HepG2 (cell line): ENCODE results near the gene GNG7. TPM values are rescaled to one million over a fixed set of nuclear protein-coding genes. Genes with fewer than 3 reads are reported as not detected.

Experiments used
- ATAC-seq: fragments of 200-7000 bp; cut with Tn5 transposase; 3 replicates; pipeline ENCODE4 v1.9.1; 2020; ENCODE audit warnings: mild to moderate bottlenecking, moderate library complexity
- BruUV-seq: library from RNA; stranded (reverse); fragments of 400-500 nt; replicated peaks from 2 replicates; lab custom pipeline; 2021; lab: Mats Ljungman, UMichigan
- CTCF ChIA-PET: fragments of 300-600 bp; formaldehyde crosslinking; extraction: SDS; loops from one replicate; lab custom pipeline; 2021; ENCODE audit warnings: low total read pairs, inconsistent platforms, low intra/inter-chr PET ratio; lab: Yijun Ruan, JAX
- POLR2A ChIA-PET: fragments of 350-600 bp; sonication (Branson Sonifier 250); formaldehyde crosslinking; loops from one replicate; lab custom pipeline; 2020; ENCODE audit warnings: antibody characterized with exemption, inconsistent platforms; lab: Yijun Ruan, JAX
- DNase-seq: peaks from one replicate; pipeline ENCODE4 v3.0.0-alpha.2; 2015; ENCODE audit warnings: low spot score
- FAIRE-seq: peaks from 3 replicates; lab custom pipeline; 2011; peaks lifted over from hg19 to GRCh38; lab: Jason Lieb, UNC
- H2AFZ ChIP-seq: one replicate; pipeline ENCODE4 v1.6.1; 2011; ENCODE audit warnings: low read length, inconsistent platforms
- H3K27ac ChIP-seq: fragments of 300-600 bp; 3 replicates; pipeline ENCODE4 v1.8.0; 2011; ENCODE audit warnings: mixed run types, mild to moderate bottlenecking, mixed read lengths, low read length, inconsistent platforms; ENCODE audit not compliant: insufficient read depth; ENCODE audit errors: extremely low read length
- H3K27me3 ChIP-seq, 2 experiments: fragments of 200-600 bp in 1 of 2; 2 replicates in 1 of 2; 3 replicates in 1 of 2; pipeline versions ENCODE4 v1.6.0 to v1.8.0; 2011; ENCODE audit warnings: low read length in 2 of 2, mild to moderate bottlenecking in 2 of 2, moderate library complexity in 2 of 2, inconsistent platforms in 1 of 2; ENCODE audit not compliant: insufficient read depth in 2 of 2, control insufficient read depth in 1 of 2
- H3K36me3 ChIP-seq, 2 experiments: fragments of 200-600 bp in 1 of 2; replicated peaks in 1 of 2; 2 replicates in 1 of 2; 3 replicates in 1 of 2; pipeline versions ENCODE4 v1.5.1 to v1.8.0; 2011; ENCODE audit warnings: low read length in 2 of 2, inconsistent platforms in 1 of 2; ENCODE audit not compliant: insufficient read depth in 2 of 2, control insufficient read depth in 1 of 2
- H3K4me1 ChIP-seq: 2 replicates; pipeline ENCODE4 v1.5.1; 2012; ENCODE audit warnings: low read length, inconsistent platforms; ENCODE audit not compliant: insufficient read depth
- H3K4me2 ChIP-seq: 2 replicates; pipeline ENCODE4 v1.6.0; 2011; ENCODE audit warnings: low read depth, low read length, inconsistent platforms
- H3K4me3 ChIP-seq, 3 experiments: fragments of 200-600 bp in 1 of 3; sonication (generic), shearing (Covaris generic) in 1 of 3; replicated peaks in 1 of 3; 2 replicates each; pipeline ENCODE4 v1.5.1; 2011 to 2016; ENCODE audit warnings: low read length in 3 of 3, inconsistent platforms in 2 of 3, low read depth in 2 of 3, mild to moderate bottlenecking in 2 of 3, control low read depth in 1 of 3, mixed read lengths in 1 of 3; ENCODE audit not compliant: insufficient read depth in 1 of 3
- H3K79me2 ChIP-seq: one replicate; pipeline ENCODE4 v1.6.1; 2011; ENCODE audit warnings: low read length, inconsistent platforms; ENCODE audit not compliant: insufficient read depth
- H3K9ac ChIP-seq: 2 replicates; pipeline ENCODE4 v1.6.0; 2011; ENCODE audit warnings: mild to moderate bottlenecking, low read depth, low read length, inconsistent platforms; ENCODE audit not compliant: insufficient read depth
- H3K9me3 ChIP-seq: 2 replicates; pipeline ENCODE4 v1.5.1; 2012; ENCODE audit warnings: mild to moderate bottlenecking, low read length
- H4K20me1 ChIP-seq: 2 replicates; pipeline ENCODE4 v1.6.0; 2011; ENCODE audit warnings: inconsistent platforms, mild to moderate bottlenecking, low read length, moderate library complexity; ENCODE audit not compliant: insufficient read depth
- FOSL2 ChIP-seq: sonication (generic); formaldehyde crosslinking; IDR thresholded peaks from 2 replicates; pipeline ENCODE4 v1.4.0; 2020; ENCODE audit warnings: missing genetic modification reagents
- HNF1B ChIP-seq: sonication (generic); formaldehyde crosslinking; IDR thresholded peaks from 2 replicates; pipeline ENCODE4 v1.5.1; 2020; ENCODE audit warnings: mild to moderate bottlenecking, moderate library complexity, missing genetic modification reagents
- MED1 ChIP-seq: sonication (generic); formaldehyde crosslinking; IDR thresholded peaks from 2 replicates; pipeline ENCODE4 v1.4.0; 2020; ENCODE audit warnings: missing genetic modification reagents
- MTA1 ChIP-seq: sonication (generic); formaldehyde crosslinking; IDR thresholded peaks from 2 replicates; pipeline ENCODE4 v1.4.0; 2020; ENCODE audit warnings: missing genetic modification reagents, mild to moderate bottlenecking, borderline replicate concordance
- SAP130 ChIP-seq: IDR thresholded peaks from 2 replicates; pipeline ENCODE4 v1.6.1; 2016; ENCODE audit warnings: low read depth
- SOX5 ChIP-seq: IDR thresholded peaks from 2 replicates; pipeline ENCODE4 v1.6.1; 2016; ENCODE audit warnings: borderline replicate concordance
- THRA ChIP-seq: sonication (generic); formaldehyde crosslinking; IDR thresholded peaks from 2 replicates; pipeline ENCODE4 v1.4.0; 2020; ENCODE audit warnings: missing genetic modification reagents, borderline replicate concordance
- ZNF567 ChIP-seq: sonication (generic); formaldehyde crosslinking; IDR thresholded peaks from 2 replicates; pipeline ENCODE4 v1.8.1; 2023; ENCODE audit warnings: mild to moderate bottlenecking, missing genetic modification reagents, borderline replicate concordance
- ZNF839 ChIP-seq: sonication (generic); formaldehyde crosslinking; IDR thresholded peaks from 2 replicates; pipeline ENCODE4 v1.4.0; 2020; ENCODE audit warnings: missing genetic modification reagents, mild to moderate bottlenecking, borderline replicate concordance
- WGBS: methylation state at CpG from one replicate; pipeline ENCODE4 v1.1.6; 2017; ENCODE audit warnings: low lambda C conversion rate; 5-methylcytosine and 5-hydroxymethylcytosine counted together
- in situ Hi-C: cut with HindIII; loops from 2 replicates; pipeline ENCODE4 v1.10.0; 2017; ENCODE audit warnings: low pct_unique_long_range_greater_than_20kb; ENCODE audit not compliant: extremely low pct_ligation_motif_present
- intact Hi-C: fragments of 100-400 bp; cut with micrococcal nuclease; formaldehyde crosslinking; loops from one replicate; pipeline ENCODE4 v1.10.0; 2022; ENCODE audit not compliant: unreplicated experiment
- polyA plus RNA-seq, 8 experiments: library from polyadenylated mRNA; depleted of rRNA in 3 of 8; stranded (reverse) in 7 of 8; unstranded in 1 of 8; fragments of >200 nt; fragmentation: Illumina TruSeq in 4 of 8; extraction: Trizol in 4 of 8; gene quantifications; 2 replicates each; pipeline versions ENCODE4 v1.2.1 to v1.2.3, GENCODE V29; 2011 to 2016; ENCODE audit warnings: low read depth in 4 of 8, missing spikeins in 1 of 8, mixed read lengths in 1 of 8; ENCODE audit not compliant: insufficient read depth in 1 of 8
- total RNA-seq, 5 experiments: library from RNA; depleted of rRNA; stranded (reverse); fragments of >200 nt; fragmentation: Illumina TruSeq; extraction: Trizol; gene quantifications; 2 replicates each; pipeline ENCODE4 v1.2.3, GENCODE V29; 2016; ENCODE audit warnings: low read depth in 1 of 5

Gene GNG7
- total and polyA plus RNA-seq, 2 of the 13 experiments (the other 11 are each of a cell fraction or from before 2014, with no cell fraction given) = 1.4 to 3.3 TPM

GRCh38 chr19:2554856-2555255 is 147.6 kb downstream of the GNG7 start:
- H3K27ac ChIP-seq = peak overlapping the region; percentile 77
- no peaks in the 10 kb centered on the region for H3K27me3 ChIP-seq
- WGBS = 38% methylated on average over 6 of the region's 6 CpGs
- peak overlapping the region; percentile 64 for H3K4me2 ChIP-seq
- intact Hi-C loops (no loop called here), in situ Hi-C loops (no loop called here)
- ATAC-seq (no peak), DNase-seq (peak; percentile 73)
- H4K20me1 ChIP-seq = no peaks in the 10 kb centered on the region
- H3K9me3 ChIP-seq = no peaks in the 10 kb centered on the region
- POLR2A ChIA-PET = interaction anchor here (1.3 to 5.1 kb wide), 6 partner anchors 9 to 79 kb away, joined by 3 to 53 read pairs (median 14); partner anchors contain the start of gene GADD45B
- peak overlapping the region; percentile 68 for H3K9ac ChIP-seq
- no peaks in the 10 kb centered on the region for H3K79me2 ChIP-seq
- H3K4me1 ChIP-seq = peaks cover 62% of the 10 kb centered on the region
- no peak for TF ChIP-seq MTA1 (CRISPR knock-in tag)
- TF ChIP-seq ZNF839 (CRISPR knock-in tag) = no peak
- peak; percentile 33; the same call in 1 of the 2 replicates for TF ChIP-seq HNF1B (CRISPR knock-in tag)
- TF ChIP-seq SOX5 (CRISPR knock-in tag) = 0 out of 2 replicates have a peak, but pooled peaks have one; percentile 11
- peak; percentile 22 for TF ChIP-seq MED1 (CRISPR knock-in tag)
- TF ChIP-seq ZNF567 (CRISPR knock-in tag) = 0 out of 2 replicates have a peak, but pooled peaks have one; percentile 57
- TF ChIP-seq SAP130 (CRISPR knock-in tag) = 0 out of 2 replicates have a peak, but pooled peaks have one; percentile 26
- 0 out of 2 replicates have a peak, but pooled peaks have one; percentile 20 for TF ChIP-seq THRA (CRISPR knock-in tag)
- TF ChIP-seq FOSL2 (CRISPR knock-in tag) = peak; percentile 71
- TF ChIP-seq, all 625 proteins: peak for 7
- Histone ChIP-seq H2AFZ (no peak overlapping the region), H3K36me3 (no peaks in the 10 kb centered on the region), H3K4me3 (peak overlapping the region; percentile 12 to 33 (median 31); a peak in 4 of 6 replicates)
- FAIRE-seq = peak; percentile 40
- BruUV-seq = no TSS peak
- CTCF ChIA-PET = no interaction called here
